Common myeloid progenitor, CD34-positive (primary cell): Measurements from ENCODE around the gene PDCD1LG2.

ENCODE experiments used
- CTCF ChIA-PET: fragments of 350-600 bp; sonication (Branson Sonifier 250); formaldehyde crosslinking; loops from one replicate; lab custom pipeline; 2021; ENCODE audit warnings: antibody characterized with exemption; lab: Charles Lee
- POLR2A ChIA-PET: fragments of 350-600 bp; sonication (Branson Sonifier 250); formaldehyde crosslinking; loops from one replicate; lab custom pipeline; 2021; ENCODE audit warnings: antibody characterized with exemption; lab: Charles Lee
- DNase-seq, 3 donors: peaks; one replicate each; pipeline versions ENCODE4 v3.0.0 to v3.0.0-alpha.2; 2013
- H3K27ac ChIP-seq, 2 experiments: 1 replicate in 1 of 2; 2 replicates in 1 of 2; pipeline ENCODE4 v1.7.0; 2013; ENCODE audit warnings: inconsistent platforms in 2 of 2, low read length in 2 of 2, mild to moderate bottlenecking in 2 of 2, low read depth in 1 of 2, moderate library complexity in 1 of 2; ENCODE audit not compliant: severe bottlenecking in 2 of 2, insufficient read depth in 1 of 2, poor library complexity in 1 of 2
- H3K27me3 ChIP-seq, 5 experiments: replicated peaks in 2 of 5; 1 replicate in 3 of 5; 2 replicates in 2 of 5; pipeline versions ENCODE4 v1.6.1 to v1.7.0; 2013; ENCODE audit warnings: low read length in 4 of 5, mild to moderate bottlenecking in 2 of 5, moderate library complexity in 2 of 5, inconsistent platforms in 1 of 5; ENCODE audit not compliant: insufficient read depth in 5 of 5, control insufficient read depth in 4 of 5
- H3K36me3 ChIP-seq, 4 experiments: 1 replicate in 2 of 4; 2 replicates in 2 of 4; pipeline versions ENCODE4 v1.6.1 to v1.7.0; 2013; ENCODE audit warnings: low read length in 3 of 4, control low read depth in 1 of 4, mild to moderate bottlenecking in 1 of 4; ENCODE audit not compliant: control insufficient read depth in 4 of 4, insufficient read depth in 4 of 4
- H3K4me1 ChIP-seq, 4 experiments: 1 replicate in 3 of 4; 2 replicates in 1 of 4; pipeline versions ENCODE4 v1.6.1 to v1.7.1; 2013; ENCODE audit warnings: low read length in 3 of 4, mild to moderate bottlenecking in 3 of 4, control low read depth in 1 of 4, inconsistent platforms in 1 of 4, moderate library complexity in 1 of 4; ENCODE audit not compliant: control insufficient read depth in 4 of 4, insufficient read depth in 4 of 4; ENCODE audit errors: control extremely low read depth in 1 of 4
- H3K4me3 ChIP-seq, 7 experiments: 1 replicate in 4 of 7; 2 replicates in 3 of 7; pipeline versions ENCODE4 v1.5.1 to v1.7.0; 2013; ENCODE audit warnings: mild to moderate bottlenecking in 7 of 7, low read length in 6 of 7, moderate library complexity in 6 of 7, inconsistent platforms in 2 of 7, low read depth in 2 of 7, control low read depth in 1 of 7; ENCODE audit not compliant: insufficient read depth in 4 of 7, control insufficient read depth in 1 of 7; ENCODE audit errors: extremely low read depth in 1 of 7
- H3K9me3 ChIP-seq, 5 experiments: 1 replicate in 4 of 5; 2 replicates in 1 of 5; pipeline versions ENCODE4 v1.6.1 to v1.7.1; 2013; ENCODE audit warnings: low read length in 4 of 5, mild to moderate bottlenecking in 2 of 5, inconsistent platforms in 1 of 5, low read depth in 1 of 5, moderate library complexity in 1 of 5; ENCODE audit not compliant: control insufficient read depth in 4 of 5, insufficient read depth in 2 of 5; ENCODE audit errors: control extremely low read depth in 1 of 5
- WGBS: methylation state at CpG from one replicate; pipeline ENCODE4 v1.1.5; 2013; ENCODE audit not compliant: insufficient coverage; 5-methylcytosine and 5-hydroxymethylcytosine counted together

Gene PDCD1LG2

GRCh38 chr9:5608298-5609225, 98.2 kb downstream of the PDCD1LG2 start:
- WGBS, result 4% methylated on average over 4 of the region's 6 CpGs
- ChIA-PET POLR2A (interaction anchor here (0.7 kb wide), 1 partner anchor 430 kb away, joined by 12 read pairs; no protein-coding TSS in a partner anchor), CTCF (interaction anchor here (0.6 to 2.1 kb wide), 9 partner anchors 8 to 162 kb away, joined by 3 to 11 read pairs (median 4); partner anchors contain the start of genes CD274 and RIC1)
- Histone ChIP-seq H3K27me3 (no peaks in the 10 kb centered on the region), H3K27ac (peak overlapping the region; percentile 53 to 83), H3K9me3 (no peaks in the 10 kb centered on the region), H3K4me3 (peak overlapping the region; percentile 4 to 90 (median 67)), H3K4me1 (peaks cover 0 to 9% (median 5%) of the 10 kb centered on the region in 4 experiments), H3K36me3 (no peaks in the 10 kb centered on the region)
- DNase-seq, result peak in 2 of 3 donors; percentile 42 to 43

- Histone ChIP-seq H3K4me3 (peak overlapping the region in 6 of 7 experiments; percentile 53 to 90 (median 70)), H3K27ac (peak overlapping the region; percentile 53 to 83), H3K27me3 (no peaks in the 10 kb centered on the region), H3K36me3 (no peaks in the 10 kb centered on the region), H3K9me3 (no peaks in the 10 kb centered on the region), H3K4me1 (peaks cover 0 to 9% (median 5%) of the 10 kb centered on the region in 4 experiments)
- WGBS, result 92% methylated on average over 3 of the region's 3 CpGs
- ChIA-PET CTCF (interaction anchor here (0.6 to 2.1 kb wide), 9 partner anchors 9 to 180 kb away, joined by 3 to 11 read pairs (median 4); partner anchors contain the start of genes CD274 and RIC1), POLR2A (interaction anchor here (0.6 to 0.7 kb wide), 2 partner anchors 28 to 430 kb away, joined by 5 to 12 read pairs; no protein-coding TSS in a partner anchor)
- DNase-seq, result no peak
Observed at GRCh38 chr9:5609226-5609596, 98.9 kb downstream of the PDCD1LG2 start.

- Histone ChIP-seq H3K4me3 (no peak overlapping the region), H3K4me1 (peaks cover 0 to 9% (median 5%) of the 10 kb centered on the region in 4 experiments), H3K27me3 (no peaks in the 10 kb centered on the region), H3K9me3 (no peaks in the 10 kb centered on the region), H3K36me3 (no peaks in the 10 kb centered on the region), H3K27ac (no peak overlapping the region)
- DNase-seq, result no peak
- WGBS, result 83% methylated on average over 1 of the region's 2 CpGs
- ChIA-PET CTCF (interaction anchor here (1.3 kb wide), 2 partner anchors 10 to 20 kb away, joined by 3 to 7 read pairs; no protein-coding TSS in a partner anchor), POLR2A (no interaction called here)
Observed at GRCh38 chr9:5610491-5610890, 100.2 kb downstream of the PDCD1LG2 start.

DNA sequence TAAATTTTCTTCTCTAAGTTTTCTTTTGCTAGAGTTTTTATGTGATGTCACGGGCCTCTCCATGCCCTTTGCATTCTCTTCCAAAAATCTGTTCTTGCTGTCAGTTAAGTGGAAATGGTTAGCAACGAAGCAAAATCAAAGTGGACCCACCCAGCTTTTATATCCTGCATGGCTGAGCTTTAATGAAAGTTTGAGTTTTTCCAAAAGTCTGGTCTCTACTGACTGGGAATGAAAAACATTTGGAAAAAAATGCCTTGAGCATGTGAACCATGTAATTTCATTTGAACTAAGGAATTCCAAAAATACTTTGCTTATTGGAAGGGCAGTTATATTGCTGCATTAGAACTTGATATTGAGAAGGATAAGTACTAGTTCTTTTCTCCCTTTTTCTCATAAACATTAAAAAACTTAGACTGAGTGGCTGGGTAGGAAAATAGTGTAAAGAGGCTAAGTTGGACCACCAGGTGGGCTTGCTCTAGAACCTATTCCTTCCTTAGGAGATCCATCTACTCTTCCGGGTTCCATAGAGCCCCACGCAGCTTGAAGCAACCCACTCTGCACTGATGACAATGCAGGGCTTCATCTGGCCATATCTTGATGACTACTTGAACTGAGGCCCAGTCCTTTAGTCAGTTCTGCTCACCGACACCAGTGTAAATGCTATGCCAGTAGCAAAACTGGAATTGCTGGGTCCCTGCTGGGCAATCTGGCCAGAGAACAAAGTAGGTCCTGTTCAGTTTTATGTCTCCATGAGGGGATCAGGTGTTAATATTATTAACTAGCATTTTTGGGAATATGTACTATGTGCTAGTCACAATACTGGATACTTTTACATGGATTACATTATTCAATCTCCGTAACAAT, 101.2 kb downstream of the PDCD1LG2 start:
- ChIA-PET POLR2A (interaction anchor here (0.6 kb wide), 1 partner anchor 16 kb away, joined by 6 read pairs; no protein-coding TSS in a partner anchor), CTCF (interaction anchor here (1.1 to 2.0 kb wide), 5 partner anchors 11 to 162 kb away, joined by 3 to 6 read pairs (median 3); no protein-coding TSS in a partner anchor)
- no peaks in the 10 kb centered on the region for H3K9me3 ChIP-seq
- H3K4me1 ChIP-seq, result peaks cover 0 to 9% (median 5%) of the 10 kb centered on the region in 4 experiments
- no peak for DNase-seq
- H3K27ac ChIP-seq, result no peak overlapping the region
- H3K27me3 ChIP-seq, result no peaks in the 10 kb centered on the region
- 94% methylated on average over 4 of the region's 6 CpGs for WGBS
- no peaks in the 10 kb centered on the region for H3K36me3 ChIP-seq
- no peak overlapping the region for H3K4me3 ChIP-seq

DNA sequence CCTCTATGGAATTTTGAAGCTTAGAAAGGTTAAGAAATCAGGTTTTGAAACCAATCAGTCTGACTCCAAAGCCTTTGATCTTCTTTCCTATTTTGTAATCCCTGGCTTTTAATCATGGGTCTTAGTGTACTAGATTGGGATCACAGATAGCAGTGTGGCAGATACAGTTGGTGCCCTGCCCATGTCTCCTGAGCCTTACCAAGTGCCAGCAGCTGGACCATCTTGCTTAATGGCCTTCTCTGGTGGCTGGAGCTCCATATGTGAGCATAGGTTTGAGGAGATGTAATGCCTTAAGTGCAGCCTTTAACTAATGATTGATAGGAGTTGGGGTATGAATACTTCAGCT, 101.8 kb downstream of the PDCD1LG2 start:
- Histone ChIP-seq H3K27me3 (no peaks in the 10 kb centered on the region), H3K4me1 (peaks cover 0 to 9% (median 5%) of the 10 kb centered on the region in 4 experiments), H3K4me3 (no peak overlapping the region), H3K36me3 (no peaks in the 10 kb centered on the region), H3K27ac (no peak overlapping the region), H3K9me3 (no peaks in the 10 kb centered on the region)
- ChIA-PET POLR2A (interaction anchor here (0.6 kb wide), 1 partner anchor 16 kb away, joined by 6 read pairs; no protein-coding TSS in a partner anchor), CTCF (interaction anchor here (1.1 to 2.0 kb wide), 5 partner anchors 11 to 161 kb away, joined by 3 to 6 read pairs (median 3); no protein-coding TSS in a partner anchor)
- DNase-seq, result no peak

- Histone ChIP-seq H3K4me3 (no peak overlapping the region), H3K27ac (no peak overlapping the region), H3K9me3 (no peaks in the 10 kb centered on the region), H3K4me1 (peaks cover 0 to 7% (median 2%) of the 10 kb centered on the region in 4 experiments), H3K27me3 (no peaks in the 10 kb centered on the region), H3K36me3 (no peaks in the 10 kb centered on the region)
- DNase-seq, result no peak
- ChIA-PET POLR2A (no interaction called here), CTCF (interaction anchor here (0.6 to 1.3 kb wide), 3 partner anchors 13 to 151 kb away, joined by 3 to 4 read pairs (median 4); no protein-coding TSS in a partner anchor)
- no CpG with 5 or more reads among the region's 4 CpGs for WGBS
Observed at GRCh38 chr9:5614192-5614591, 103.9 kb downstream of the PDCD1LG2 start.
